Glomerular visceral epithelial cell (primary cell): ENCODE data around the gene PTPRD.
A peak's percentile ranks its signal among the peaks of the same experiment; 100 is the strongest.

ENCODE experiments used
- DNase-seq: peaks from one replicate; pipeline ENCODE4 v3.0.0-alpha.2; 2016; ENCODE audit errors: extremely low spot score

PTPRD gene

GRCh38 chr9:10612641-10613398 lies at the start of gene PTPRD:
TSS of gene PTPRD (minus strand) at chr9:10613002.
- DNase-seq = peak; percentile 71

DNA sequence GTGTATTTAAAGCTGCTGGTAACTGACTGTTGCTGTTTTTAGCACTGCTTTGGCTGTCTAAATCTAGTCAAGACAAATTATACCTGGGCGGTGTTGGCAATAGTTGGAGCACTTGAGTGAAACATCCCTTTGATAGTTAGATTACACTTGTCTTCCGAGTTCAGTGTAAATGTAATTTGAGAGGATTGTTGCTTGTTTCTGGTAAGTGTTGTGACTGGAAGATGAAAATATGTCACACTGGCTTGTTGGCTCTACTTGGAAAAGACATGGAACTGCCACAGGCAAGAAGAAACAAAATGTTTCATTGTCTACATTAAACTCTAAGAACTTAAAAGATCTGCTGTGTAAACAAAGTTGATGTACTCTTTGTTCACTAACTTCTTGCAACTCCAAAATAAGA lies 49.2 kb upstream of the PTPRD start:
- no peak for DNase-seq

DNA sequence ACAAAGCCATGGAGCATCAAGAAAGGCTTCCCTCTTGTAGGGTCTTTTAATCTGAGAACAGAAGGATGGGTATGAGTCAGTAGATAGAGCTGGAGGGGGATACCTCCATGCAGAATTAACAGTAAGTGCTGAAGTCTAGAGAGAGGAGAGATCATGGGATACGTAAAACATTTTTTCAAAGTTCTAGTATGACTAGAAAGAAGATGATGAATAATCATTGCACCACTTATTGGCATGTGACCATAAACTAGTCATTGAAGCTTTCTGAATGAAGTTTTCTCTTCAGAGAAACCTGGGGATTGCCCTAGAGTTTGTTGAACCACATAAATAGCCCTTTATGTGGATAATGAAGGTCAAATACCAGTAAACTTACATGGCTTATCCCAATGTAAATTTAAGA lies 48.6 kb upstream of the PTPRD start:
- DNase-seq = no peak

DNA sequence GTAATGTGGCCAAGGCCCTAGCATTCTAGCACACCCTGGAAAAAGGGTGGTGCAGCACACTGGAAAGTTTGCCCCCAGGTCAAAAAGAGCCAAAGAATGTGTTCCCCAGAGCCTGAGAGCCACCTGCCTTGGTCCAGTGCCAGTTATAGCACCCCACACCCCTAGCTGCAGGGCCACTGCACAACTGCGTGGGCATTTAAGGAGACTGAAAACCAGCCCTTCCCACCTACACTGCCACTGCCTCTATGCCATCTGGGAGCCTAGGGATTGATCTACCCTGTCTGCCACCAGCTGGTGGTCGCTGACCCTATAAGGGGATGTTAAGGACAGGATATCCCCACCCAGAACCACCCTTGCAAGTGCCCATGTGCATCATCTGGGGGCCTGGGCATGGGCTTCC lies 38.2 kb upstream of the PTPRD start:
- no peak for DNase-seq

DNA sequence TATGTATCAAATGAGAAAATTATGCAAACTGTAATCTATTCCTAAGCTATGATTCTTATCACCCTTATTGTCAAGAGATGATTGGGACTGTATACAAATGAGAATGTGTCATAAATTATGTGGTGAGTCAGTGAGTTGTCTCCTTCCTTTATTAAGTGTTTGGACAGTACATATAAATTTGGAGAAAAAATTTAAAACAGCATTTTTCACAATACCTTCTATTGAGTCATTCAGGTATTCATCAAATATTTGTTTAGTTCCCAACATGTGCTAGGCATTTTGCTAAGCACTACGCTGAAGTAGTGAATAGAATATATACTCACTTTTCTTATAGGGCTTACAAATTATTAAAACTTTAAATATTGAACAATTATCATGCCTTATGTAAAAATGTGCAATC lies 36.3 kb upstream of the PTPRD start:
- no peak for DNase-seq

- no peak for DNase-seq
Measured at GRCh38 chr9:10633785-10634184, 21.0 kb upstream of the PTPRD start.

- no peak for DNase-seq
Measured at GRCh38 chr9:10614196-10614800, 1.5 kb upstream of the PTPRD start.

- no peak for DNase-seq
Measured at GRCh38 chr9:10613419-10613818, 617 bp upstream of the PTPRD start.

GRCh38 chr9:10605388-10605787 lies 7.4 kb downstream of the PTPRD start:
- no peak for DNase-seq

DNA sequence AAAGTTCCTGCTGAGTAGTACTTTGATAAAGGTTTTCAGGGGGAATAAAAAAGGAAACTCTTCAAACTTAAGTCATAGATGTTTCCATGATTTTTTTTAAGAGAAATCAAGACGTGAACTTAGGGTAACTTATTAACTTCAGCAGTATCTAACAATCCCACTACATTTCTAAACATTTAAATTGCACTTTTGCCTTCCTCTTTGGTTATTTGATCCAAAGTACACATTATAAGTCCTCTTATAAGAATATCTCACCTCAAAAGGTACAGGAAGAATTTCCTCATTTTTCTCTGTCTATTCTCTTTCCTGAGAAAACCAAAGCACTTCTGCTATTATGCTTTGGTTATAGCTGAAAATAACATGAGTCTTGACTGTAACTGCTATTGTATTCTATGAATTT lies 7.9 kb downstream of the PTPRD start:
- DNase-seq = no peak

DNA sequence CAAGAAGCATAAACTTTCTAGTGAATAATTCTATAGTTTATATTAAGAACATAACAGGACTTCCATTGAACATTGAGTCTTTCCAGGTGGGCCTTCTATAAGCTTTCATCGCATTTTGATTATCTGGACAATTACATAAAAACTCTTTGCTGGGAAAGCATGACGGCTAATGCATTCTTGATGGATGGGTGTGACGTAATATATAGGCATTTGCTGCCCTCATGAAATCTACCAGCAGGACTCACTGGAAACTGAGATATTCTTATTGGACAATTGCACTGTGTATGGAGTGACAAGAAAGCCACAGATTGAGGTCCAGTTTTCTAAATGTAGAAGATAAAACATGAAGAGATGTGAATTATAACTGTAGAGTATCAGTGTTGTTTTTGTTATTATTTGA lies 15.0 kb downstream of the PTPRD start:
- no peak for DNase-seq

DNA sequence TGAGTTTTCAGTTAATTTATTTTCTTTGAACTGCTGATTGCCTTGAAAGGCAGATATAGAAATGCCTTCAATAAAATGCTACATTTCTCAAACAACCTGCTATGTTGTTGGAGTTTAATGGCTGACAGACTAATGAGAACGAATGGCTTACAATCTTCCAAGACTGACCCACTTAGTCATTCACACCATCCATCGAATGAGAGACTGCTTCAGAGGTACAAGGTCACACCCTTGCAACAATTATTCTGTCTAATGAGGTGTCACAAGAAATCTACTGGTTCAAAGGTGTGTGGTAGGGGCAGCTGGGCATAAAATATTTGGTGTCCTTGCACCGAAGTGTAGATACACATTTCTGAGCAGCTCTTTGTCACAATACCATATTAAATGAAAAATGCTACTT lies 18.3 kb downstream of the PTPRD start:
- DNase-seq = no peak

DNA sequence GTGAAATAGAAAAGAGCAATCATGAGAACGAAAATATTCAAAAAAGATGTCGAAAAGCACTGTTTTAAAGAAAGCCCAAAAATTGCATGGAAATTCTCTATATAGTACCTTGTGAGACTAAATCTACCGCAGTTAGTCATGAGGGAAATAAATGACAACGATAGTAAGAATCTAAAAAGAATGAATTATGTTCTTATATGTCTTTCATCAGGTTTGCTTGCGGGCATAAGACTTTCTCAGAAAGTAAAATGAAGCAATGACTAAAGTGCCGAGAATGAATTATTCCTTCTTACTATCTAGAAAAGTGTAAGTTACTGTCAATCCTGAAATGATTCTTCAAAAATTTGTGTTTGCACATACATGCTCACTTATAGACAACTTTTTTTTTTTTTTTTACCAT lies 26.4 kb downstream of the PTPRD start:
- no peak for DNase-seq

- DNase-seq = no peak
Measured at GRCh38 chr9:10571699-10572098, 41.1 kb downstream of the PTPRD start.

DNA sequence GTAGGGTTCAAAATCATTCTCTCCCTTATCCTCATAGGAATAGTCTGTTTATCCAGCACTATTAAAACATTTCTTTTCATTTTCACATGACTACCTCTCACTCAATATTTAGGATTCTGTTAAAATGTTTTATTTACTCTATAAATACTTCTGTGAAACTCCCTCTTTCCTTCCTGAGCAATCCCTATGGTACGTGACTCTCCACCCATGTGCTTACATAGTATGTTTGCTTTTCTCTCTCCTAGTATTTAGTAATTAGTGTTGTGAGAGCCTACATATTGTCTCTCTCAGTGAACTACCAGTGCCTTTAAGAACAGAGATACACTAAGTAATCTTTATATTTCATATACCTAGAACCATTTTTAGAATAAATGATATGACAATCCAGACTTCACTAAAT lies 46.0 kb downstream of the PTPRD start:
- DNase-seq = no peak

- DNase-seq = peak; percentile 7
Measured at GRCh38 chr9:10562581-10563343, 50.0 kb downstream of the PTPRD start.

DNA sequence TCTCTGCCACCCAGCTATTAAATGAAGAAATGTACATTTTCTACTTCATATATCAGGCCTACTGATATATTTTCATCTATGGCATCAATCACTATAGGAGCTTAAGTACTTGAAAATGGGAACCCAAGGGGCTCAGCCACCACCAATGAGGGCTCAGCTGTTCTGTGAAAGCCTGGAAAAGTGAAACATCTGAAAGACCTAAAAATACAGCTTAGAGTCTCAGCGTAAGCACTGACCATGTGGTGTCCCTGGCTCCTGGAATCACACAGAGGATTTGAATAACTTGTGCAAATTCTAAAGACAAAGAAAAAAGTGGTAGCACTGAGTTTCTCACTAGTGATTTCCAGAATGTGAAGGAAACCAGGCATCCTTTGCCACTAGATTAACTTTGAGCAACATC lies 64.5 kb downstream of the PTPRD start:
- DNase-seq = no peak

DNA sequence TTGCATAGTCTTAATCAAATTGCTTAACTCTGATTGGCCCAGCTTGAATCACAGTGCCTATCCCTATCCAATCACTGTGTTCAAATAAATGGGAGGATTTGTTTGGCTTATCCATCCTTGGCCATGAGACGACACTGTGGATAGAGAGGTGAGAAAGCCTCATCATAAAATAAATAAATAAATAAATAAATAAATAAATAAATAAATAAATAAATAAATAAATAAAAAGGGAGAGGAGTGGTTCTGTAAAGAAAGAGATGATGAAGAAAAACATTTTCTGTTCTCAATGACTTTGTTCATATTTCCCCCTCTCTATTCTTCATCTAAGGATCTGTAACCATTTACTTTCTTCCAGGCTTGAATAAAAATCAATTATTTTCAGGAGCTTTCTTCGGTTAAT lies 74.7 kb downstream of the PTPRD start:
- DNase-seq = no peak

DNA sequence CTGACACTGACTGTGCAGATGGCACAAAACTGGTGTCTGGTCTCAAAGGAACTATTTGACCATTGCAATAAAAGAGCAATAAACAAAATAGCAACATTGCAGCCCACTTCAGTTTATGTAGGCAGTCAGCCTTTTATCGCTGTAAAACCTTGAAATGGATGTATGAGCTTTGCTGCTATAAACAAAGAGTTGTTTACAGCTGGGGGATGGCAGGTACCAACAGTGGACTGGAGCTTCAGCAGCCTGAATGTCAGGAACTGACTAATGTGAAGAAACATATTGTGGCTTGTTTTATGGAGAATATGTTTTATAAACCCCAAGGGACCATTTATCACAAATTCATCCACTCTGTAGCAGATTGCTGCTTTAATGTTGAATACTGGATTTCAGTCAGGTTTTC lies 78.0 kb downstream of the PTPRD start:
- no peak for DNase-seq

GRCh38 chr9:10525972-10526371 lies 86.8 kb downstream of the PTPRD start:
- no peak for DNase-seq

GRCh38 chr9:10523164-10523563 lies 89.6 kb downstream of the PTPRD start:
- no peak for DNase-seq

GRCh38 chr9:10512144-10512543 lies 100.7 kb downstream of the PTPRD start:
- no peak for DNase-seq

DNA sequence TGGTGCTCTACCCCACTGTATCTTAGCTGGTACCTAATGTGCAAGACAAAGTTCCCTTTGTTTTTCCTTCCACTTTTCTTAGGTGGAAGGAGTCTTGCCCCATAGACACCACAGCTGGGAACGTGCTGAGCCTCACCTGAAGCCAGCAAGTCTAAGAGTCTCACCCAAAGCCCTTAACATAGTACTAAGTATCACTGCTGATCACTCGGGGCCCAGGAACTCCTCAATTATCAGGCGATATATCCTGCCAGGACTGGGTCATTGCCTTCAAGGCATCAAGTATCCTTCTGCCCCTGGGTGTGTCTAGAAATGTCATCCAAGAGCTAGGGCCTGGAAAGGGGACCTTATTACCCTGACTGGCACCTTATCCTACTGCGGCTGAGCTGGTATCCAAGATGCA lies 123.9 kb downstream of the PTPRD start:
- DNase-seq = no peak
